Right lobe of liver (tissue), 6 donors: ENCODE data around the gene TM9SF3. TPM values are rescaled to one million over a fixed set of nuclear protein-coding genes. Genes with fewer than 3 reads are reported as not detected.

Source experiments
- ATAC-seq, 4 donors: fragments of 200-7000 bp; cut with Tn5 transposase; one replicate each; pipeline ENCODE4 v1.9.1; 2020; ENCODE audit warnings: mild to moderate bottlenecking in 4 of 4, moderate library complexity in 4 of 4
- DNase-seq, 3 donors: peaks; one replicate each; pipeline ENCODE4 v3.0.0-alpha.2; 2020
- H3K27ac ChIP-seq, 3 donors: fragments of 200-600 bp; one replicate each; pipeline ENCODE4 v1.8.0; 2022
- H3K27me3 ChIP-seq, 2 donors: fragments of 200-600 bp; one replicate each; pipeline ENCODE4 v1.8.0; 2022
- H3K36me3 ChIP-seq, 4 donors: fragments of 200-600 bp; sonication (generic) in 1 of 4; one replicate each; pipeline versions ENCODE4 v1.5.1 to v1.8.0; 2017 to 2022; ENCODE audit warnings: control low read depth in 1 of 4
- H3K4me1 ChIP-seq, 4 donors: fragments of 200-600 bp; sonication (generic) in 1 of 4; one replicate each; pipeline versions ENCODE4 v1.5.1 to v1.8.0; 2017 to 2022; ENCODE audit warnings: control low read depth in 1 of 4
- H3K4me3 ChIP-seq, 3 donors: fragments of 200-600 bp; one replicate each; pipeline ENCODE4 v1.8.0; 2022
- H3K9me3 ChIP-seq, 4 donors: fragments of 200-600 bp; sonication (generic) in 1 of 4; one replicate each; pipeline versions ENCODE4 v1.5.1 to v1.8.0; 2017 to 2022; ENCODE audit warnings: control low read depth in 1 of 4
- CTCF ChIP-seq, 4 donors: fragments of 200-600 bp in 3 of 4; fragments of 450-650 bp in 1 of 4; IDR thresholded peaks; one replicate each; pipeline versions ENCODE4 v1.5.1 to v1.8.0; 2016 to 2022; ENCODE audit warnings: antibody characterized with exemption in 4 of 4, mild to moderate bottlenecking in 2 of 4
- POLR2A ChIP-seq: fragments of 450-650 bp; IDR thresholded peaks from one replicate; pipeline ENCODE4 v1.6.1; 2017; ENCODE audit warnings: antibody characterized with exemption, mild to moderate bottlenecking
- WGBS: methylation state at CpG from one replicate; pipeline ENCODE4 v1.1.6; 2018; ENCODE audit warnings: low coverage, low lambda C conversion rate; ENCODE audit not compliant: insufficient coverage; ENCODE audit errors: missing lambda C conversion rate; 5-methylcytosine and 5-hydroxymethylcytosine counted together
- intact Hi-C, 2 donors: fragments of 100-400 bp; cut with DNase I; formaldehyde crosslinking; loops; one replicate each; pipeline versions ENCODE4 v1.11.2 to v1.14.1; 2022
- total RNA-seq, 6 experiments: library from RNA; depleted of rRNA in 2 of 6; stranded (reverse); fragments of >200 nt in 2 of 6; fragmentation: NEBNext Ultra II Directional in 3 of 6; extraction: Animal tissue kit (Norgen Biotek cat#: 25700) in 3 of 6; gene quantifications; one replicate each; pipeline versions ENCODE4 v1.1.0 to v1.2.4, GENCODE V29; 2016 to 2023
- donor health status: DM: no; HTN: yes; CAD: no.
- donor health status: DM: no; HTN: no; CAD: no.
- donor health status: DM: no; HTN: no; CAD: no.
- donor health status: DM: no; HTN: yes; CAD: no.
- donor health status: DM: no; HTN: yes; CAD: no.

Gene TM9SF3
- total RNA-seq, 6 experiments from 2014 or later: 45.0 to 96.6 (median 71.8) TPM

- intact Hi-C loops: no loop called here
- no peaks in the 10 kb centered on the region for H3K4me1 ChIP-seq
- TF ChIP-seq POLR2A: no peak
- no peak for TF ChIP-seq CTCF (IDR thresholded peaks at IDR 0.05)
- H3K27ac ChIP-seq: no peak overlapping the region
- ATAC-seq (no peak), DNase-seq (no peak)
- no peak overlapping the region for H3K4me3 ChIP-seq
- H3K36me3 ChIP-seq: no peaks in the 10 kb centered on the region
- H3K27me3 ChIP-seq: no peaks in the 10 kb centered on the region
- WGBS: 76% methylated on average over 4 of the region's 4 CpGs
- no peaks in the 10 kb centered on the region for H3K9me3 ChIP-seq
These were observed 103.8 kb downstream of the TM9SF3 start for GRCh38 chr10:96482815-96483588.

GRCh38 chr10:96478355-96478754 lies 108.5 kb downstream of the TM9SF3 start:
- DNase-seq (no peak), ATAC-seq (no peak)
- no peak overlapping the region for H3K27ac ChIP-seq
- intact Hi-C loops: no loop called here
- H3K36me3 ChIP-seq: no peaks in the 10 kb centered on the region
- no peaks in the 10 kb centered on the region for H3K27me3 ChIP-seq
- H3K4me3 ChIP-seq: no peak overlapping the region
- H3K4me1 ChIP-seq: no peaks in the 10 kb centered on the region
- H3K9me3 ChIP-seq: no peaks in the 10 kb centered on the region
- WGBS: 64% methylated on average over 8 of the region's 9 CpGs
- TF ChIP-seq POLR2A (no peak), CTCF (IDR thresholded peaks at IDR 0.05) (no peak)

GRCh38 chr10:96473866-96474265 lies 112.9 kb downstream of the TM9SF3 start:
- no peak for ATAC-seq
- WGBS: 62% methylated on average over 9 of the region's 9 CpGs
- TF ChIP-seq CTCF (IDR thresholded peaks at IDR 0.05): no peak
- TF ChIP-seq POLR2A: no peak

GRCh38 chr10:96470116-96470743 lies 116.6 kb downstream of the TM9SF3 start:
- H3K9me3 ChIP-seq: no peaks in the 10 kb centered on the region
- no peak for DNase-seq

More at GRCh38 chr10:96473866-96474265, 112.9 kb downstream of the TM9SF3 start:
- H3K4me1 ChIP-seq: no peaks in the 10 kb centered on the region
- no peak overlapping the region for H3K4me3 ChIP-seq
- no peak overlapping the region for H3K27ac ChIP-seq
- H3K36me3 ChIP-seq: no peaks in the 10 kb centered on the region
- intact Hi-C loops: no loop called here
- no peak for DNase-seq
- H3K27me3 ChIP-seq: no peaks in the 10 kb centered on the region
- H3K9me3 ChIP-seq: no peaks in the 10 kb centered on the region

More at GRCh38 chr10:96470116-96470743, 116.6 kb downstream of the TM9SF3 start:
- peak; percentile 40 to 69 (median 62) for ATAC-seq
- Histone ChIP-seq H3K27me3 (no peaks in the 10 kb centered on the region), H3K4me3 (no peak overlapping the region), H3K4me1 (no peaks in the 10 kb centered on the region), H3K36me3 (no peaks in the 10 kb centered on the region), H3K27ac (no peak overlapping the region)
- 38% methylated on average over 1 of the region's 4 CpGs for WGBS
- TF ChIP-seq POLR2A (no peak), CTCF (IDR thresholded peaks at IDR 0.05) (peak in 3 of 4 donors; percentile 24 to 50 (median 37))
- intact Hi-C loops: no loop called here
